ENCODE data around the gene ZER1.

DNA sequence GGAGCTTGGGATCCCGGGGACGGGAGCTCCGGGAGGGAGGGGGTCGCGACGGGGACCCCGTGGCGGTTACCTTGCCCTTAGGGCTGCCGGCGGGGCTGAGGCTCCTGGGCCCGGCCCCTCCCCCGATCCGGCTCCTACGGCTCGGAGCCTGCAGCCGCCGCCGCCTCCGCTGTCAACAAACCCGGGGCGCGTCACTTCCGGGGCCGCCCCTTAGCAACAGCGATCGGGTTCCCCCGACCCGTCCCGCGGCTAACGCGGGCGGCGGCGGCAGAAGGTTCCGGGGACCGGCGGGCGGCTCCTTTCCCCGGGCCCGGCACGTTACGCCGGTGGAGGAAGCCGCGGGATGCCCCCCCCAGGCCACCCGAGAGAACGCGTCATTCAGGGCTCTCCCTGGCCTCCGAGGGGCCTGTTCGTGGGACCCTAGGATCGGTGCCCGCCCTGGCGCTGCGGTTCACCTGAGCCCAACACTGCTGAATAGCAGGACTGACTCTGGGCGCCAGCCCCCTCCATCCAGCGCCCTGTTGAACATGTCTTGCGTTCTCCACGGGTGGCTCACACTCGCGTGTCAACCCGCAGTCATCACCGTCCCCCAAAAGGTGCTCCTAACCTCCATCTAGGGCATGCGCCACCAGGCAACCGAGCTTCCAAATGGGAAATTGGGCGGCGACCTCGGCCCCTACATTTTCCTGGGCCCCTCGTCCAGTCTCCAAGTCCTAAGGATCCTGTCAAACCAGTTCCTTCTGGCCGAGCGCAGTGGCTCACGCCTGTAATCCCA is at the start of gene ZER1:
- TF ChIP-seq, protein P1, sequence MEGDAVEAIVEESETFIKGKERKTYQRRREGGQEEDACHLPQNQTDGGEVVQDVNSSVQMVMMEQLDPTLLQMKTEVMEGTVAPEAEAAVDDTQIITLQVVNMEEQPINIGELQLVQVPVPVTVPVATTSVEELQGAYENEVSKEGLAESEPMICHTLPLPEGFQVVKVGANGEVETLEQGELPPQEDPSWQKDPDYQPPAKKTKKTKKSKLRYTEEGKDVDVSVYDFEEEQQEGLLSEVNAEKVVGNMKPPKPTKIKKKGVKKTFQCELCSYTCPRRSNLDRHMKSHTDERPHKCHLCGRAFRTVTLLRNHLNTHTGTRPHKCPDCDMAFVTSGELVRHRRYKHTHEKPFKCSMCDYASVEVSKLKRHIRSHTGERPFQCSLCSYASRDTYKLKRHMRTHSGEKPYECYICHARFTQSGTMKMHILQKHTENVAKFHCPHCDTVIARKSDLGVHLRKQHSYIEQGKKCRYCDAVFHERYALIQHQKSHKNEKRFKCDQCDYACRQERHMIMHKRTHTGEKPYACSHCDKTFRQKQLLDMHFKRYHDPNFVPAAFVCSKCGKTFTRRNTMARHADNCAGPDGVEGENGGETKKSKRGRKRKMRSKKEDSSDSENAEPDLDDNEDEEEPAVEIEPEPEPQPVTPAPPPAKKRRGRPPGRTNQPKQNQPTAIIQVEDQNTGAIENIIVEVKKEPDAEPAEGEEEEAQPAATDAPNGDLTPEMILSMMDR (IDR thresholded peaks at IDR 0.05) = no peak
- no peak for TF ChIP-seq EZH2 (IDR thresholded peaks at IDR 0.05)

Data from neural progenitor cell (in vitro differentiated cells).